GM19468 (cell line): ENCODE data around the gene GRB14.
"Not testable (repeated sequence)": the region's sequence is repeated elsewhere in the genome, so short reads cannot be mapped to it uniquely, and the experiment has no call there.

Experiments used
- ATAC-seq: cut with Tn5 transposase; IDR thresholded peaks from one replicate; pipeline ENCODE4 v1.9.1; 2021; ENCODE audit warnings: mild to moderate bottlenecking, moderate library complexity, moderate number of reproducible peaks; ENCODE audit not compliant: unreplicated experiment; ENCODE audit errors: extremely low read depth

The GRB14 gene

GRCh38 chr2:164509137-164509877 lies 112.0 kb downstream of the GRB14 start:
- no peak for ATAC-seq

- ATAC-seq, result no peak
Observed at GRCh38 chr2:164504253-164504652, 117.0 kb downstream of the GRB14 start.

- no peak for ATAC-seq
Observed at GRCh38 chr2:164498836-164499235, 122.4 kb downstream of the GRB14 start.

GRCh38 chr2:164496881-164497280 lies 124.4 kb downstream of the GRB14 start:
- no peak for ATAC-seq

GRCh38 chr2:164496421-164496820 lies 124.9 kb downstream of the GRB14 start:
- no peak for ATAC-seq

DNA sequence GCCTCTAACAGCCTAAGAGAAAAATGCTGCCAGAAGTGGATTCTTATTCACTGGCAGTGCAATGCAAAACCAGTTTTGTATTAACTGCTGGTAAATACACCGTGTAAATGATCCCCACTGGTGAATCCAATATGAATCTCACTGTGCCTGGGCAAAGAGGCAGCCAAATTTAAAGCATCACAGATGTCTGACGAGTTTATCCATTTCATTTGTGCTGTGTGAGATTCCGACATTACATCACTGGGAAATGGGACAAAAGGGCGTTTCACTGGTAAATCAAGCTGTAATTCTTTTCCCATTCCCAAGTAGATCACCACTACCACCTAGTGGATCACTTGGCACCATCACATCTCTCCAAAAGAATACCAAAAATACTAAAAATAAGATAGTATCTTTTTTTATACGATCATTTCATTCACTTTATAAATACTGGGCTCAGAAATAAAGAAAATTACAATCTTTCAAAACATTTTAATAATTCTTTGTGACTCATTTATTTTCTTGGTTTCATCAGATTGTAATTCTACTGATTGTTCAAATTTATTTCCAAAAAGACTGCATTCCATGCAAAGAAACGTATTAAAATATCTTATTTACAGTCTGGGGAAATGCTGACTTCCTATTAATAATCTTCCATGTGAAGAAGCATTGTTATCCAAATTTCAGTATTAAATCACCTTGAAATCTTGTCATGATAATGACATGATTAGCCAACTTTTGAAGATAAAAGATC lies 125.6 kb downstream of the GRB14 start:
- no peak for ATAC-seq

DNA sequence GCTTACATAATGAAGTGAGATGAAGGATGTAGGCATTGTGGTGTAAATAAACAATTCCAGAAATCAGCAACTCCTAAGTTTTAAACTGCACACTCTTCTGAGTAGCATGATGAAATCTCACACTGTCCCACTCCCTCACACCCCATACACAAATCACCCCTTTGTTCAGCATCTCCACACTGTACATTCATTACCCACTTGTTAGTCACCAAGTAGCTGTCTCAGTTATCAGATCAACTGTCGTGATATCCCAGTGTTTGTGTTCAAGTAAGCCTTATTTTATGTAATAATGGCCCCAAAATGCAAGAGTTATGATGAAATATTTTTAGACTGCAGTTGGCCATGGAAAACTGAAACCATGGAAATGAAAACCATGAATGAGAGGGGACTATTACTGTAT lies 135.7 kb downstream of the GRB14 start:
- no peak for ATAC-seq

DNA sequence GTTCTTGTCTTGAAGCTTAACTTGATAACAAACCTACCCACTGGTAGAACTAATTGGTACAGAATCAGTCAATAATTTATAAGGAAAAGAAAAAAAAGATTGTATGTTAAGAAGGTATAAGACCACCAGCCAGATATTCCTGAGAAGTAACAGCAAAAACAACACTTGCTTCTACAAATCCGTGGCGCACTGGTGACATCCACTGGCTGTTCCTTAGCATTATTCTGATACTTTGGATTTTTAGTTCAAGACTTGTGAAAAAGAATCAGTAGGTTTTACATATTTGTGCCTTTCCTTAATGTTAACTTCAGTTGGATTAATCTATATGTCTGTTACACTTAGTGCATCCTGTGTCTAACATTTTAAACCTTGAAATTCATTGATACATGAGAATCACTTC lies 141.8 kb downstream of the GRB14 start:
- ATAC-seq, result no peak

GRCh38 chr2:164478205-164478604 lies 143.1 kb downstream of the GRB14 start:
- no peak for ATAC-seq

DNA sequence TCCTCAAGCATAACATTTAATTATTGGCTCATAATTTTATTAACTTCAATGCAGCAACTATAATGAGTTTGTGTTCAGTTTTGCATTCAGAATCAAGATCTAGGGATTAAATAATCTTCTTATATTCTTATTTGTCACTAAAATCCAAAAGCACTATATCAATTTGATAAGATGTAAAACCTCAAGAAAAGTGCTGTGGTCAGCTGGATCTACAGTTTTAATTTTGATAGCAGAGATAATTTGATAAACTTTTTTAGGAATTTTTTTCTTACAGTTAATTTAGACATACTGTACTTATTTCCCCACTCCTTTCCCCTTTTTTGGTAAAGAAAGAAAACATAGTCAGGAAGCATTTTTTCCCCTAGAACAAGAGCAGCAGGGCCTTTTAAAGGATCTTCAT lies 146.4 kb downstream of the GRB14 start:
- no peak for ATAC-seq

- ATAC-seq, result no peak
Observed at GRCh38 chr2:164473021-164473420, 148.3 kb downstream of the GRB14 start.

DNA sequence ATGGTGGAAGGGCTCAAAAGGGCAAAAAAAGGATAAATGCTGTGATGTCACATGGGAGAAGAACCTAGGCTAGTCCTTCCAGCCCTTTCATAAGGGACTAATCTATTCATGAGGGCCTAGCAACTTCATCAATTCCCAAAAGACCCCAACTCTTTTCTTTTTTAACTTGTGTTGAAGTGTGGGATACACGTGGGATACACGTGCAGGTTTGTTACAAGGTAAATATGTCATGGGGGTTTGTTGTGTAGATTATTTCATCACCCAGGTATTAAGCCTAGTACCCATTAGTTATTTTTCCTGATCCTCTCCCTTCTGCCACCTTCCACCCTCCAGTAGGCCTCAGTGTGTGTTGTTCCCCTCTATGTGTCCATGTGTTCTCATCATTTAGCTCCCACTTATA lies 156.2 kb downstream of the GRB14 start:
- ATAC-seq, result not testable (repeated sequence)

DNA sequence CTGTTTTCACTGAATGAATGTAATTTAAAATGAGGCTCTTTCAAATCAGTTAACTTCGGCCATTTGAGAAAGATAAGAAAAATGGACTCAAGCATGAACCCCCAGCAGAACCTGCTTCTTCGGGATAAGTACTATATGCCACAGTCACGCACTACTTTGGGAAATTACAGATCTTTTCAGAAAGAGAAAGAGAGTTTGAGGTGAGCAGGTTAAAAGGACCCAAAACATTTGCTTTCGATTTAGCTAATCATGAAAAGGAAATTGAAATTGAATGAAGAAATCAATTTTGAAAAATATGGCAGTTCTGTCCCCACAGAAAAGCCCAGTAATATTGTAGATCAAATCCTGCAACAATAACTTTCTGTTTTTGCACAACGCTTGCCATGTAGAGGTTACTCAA lies 156.9 kb downstream of the GRB14 start:
- ATAC-seq, result no peak

DNA sequence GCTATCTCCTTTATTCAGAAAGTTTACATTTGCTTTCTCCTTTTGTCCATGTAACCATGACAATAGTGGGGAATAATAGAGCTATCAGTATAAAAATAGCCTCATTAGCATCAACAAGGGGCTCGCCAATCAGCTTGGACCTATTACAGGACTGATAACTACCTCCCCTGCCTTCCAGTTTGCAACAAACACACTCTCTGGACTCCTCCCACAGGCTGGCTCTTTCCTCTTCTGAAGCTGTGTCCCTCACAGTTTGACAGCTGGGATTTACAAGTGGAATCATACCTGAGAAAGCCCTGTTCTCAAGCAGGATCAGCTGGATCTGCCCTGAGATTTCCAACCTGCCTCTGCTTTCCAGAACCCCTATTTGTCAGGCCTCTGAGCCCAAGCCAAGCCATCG lies 162.5 kb downstream of the GRB14 start:
- ATAC-seq, result no peak

DNA sequence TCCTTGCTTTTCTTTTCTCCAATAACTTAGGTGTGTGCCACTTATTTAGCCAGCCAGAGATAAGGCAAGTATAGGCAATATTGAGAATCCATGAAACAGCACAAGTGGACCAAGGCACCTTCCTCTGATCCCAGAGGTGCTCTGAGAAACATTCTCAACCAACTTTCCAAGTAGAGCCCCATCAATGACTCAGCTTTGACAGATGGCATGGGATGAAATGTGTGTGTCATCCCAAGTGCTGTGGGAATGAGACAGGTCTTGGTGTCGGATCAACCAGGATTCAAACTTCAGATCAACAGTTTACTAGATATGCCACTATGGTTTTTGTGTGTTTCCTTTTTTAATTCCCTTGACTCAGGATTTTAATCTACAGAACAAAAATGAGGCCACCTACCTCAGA lies 164.0 kb downstream of the GRB14 start:
- no peak for ATAC-seq

- no peak for ATAC-seq
Observed at GRCh38 chr2:164456619-164457018, 164.7 kb downstream of the GRB14 start.

DNA sequence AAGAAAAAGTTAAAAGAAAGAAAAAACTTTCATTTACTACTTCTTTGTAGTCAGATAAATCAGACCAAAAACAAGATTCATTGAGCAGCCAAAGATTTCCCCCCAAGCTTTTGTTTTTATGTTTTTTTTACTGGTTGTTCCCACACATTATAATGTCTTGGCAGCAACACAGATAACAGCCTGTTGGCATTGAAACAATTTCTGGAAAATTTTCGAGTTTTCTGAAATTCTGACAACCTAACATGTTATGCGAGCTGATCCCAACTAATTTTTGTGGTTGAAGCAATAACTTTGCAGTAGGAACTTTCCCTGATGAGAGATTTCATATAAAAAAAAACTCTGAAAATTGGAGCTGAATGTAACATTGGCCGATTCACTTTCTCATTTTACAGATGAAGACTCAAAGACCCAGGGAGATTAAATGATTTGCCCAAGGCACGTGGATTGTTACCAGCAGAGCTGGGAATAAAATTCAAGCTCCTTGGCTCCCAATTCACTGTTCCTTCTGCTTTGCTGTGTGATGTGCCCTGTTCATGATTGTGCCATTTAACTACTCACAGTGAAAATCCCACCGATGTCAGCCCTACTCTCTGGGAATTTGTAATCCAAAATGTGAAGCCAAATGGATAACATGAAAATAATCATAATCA lies 167.5 kb downstream of the GRB14 start:
- no peak for ATAC-seq

GRCh38 chr2:164450278-164450677 lies 171.0 kb downstream of the GRB14 start:
- ATAC-seq, result no peak

- no peak for ATAC-seq
Observed at GRCh38 chr2:164449706-164450105, 171.6 kb downstream of the GRB14 start.

DNA sequence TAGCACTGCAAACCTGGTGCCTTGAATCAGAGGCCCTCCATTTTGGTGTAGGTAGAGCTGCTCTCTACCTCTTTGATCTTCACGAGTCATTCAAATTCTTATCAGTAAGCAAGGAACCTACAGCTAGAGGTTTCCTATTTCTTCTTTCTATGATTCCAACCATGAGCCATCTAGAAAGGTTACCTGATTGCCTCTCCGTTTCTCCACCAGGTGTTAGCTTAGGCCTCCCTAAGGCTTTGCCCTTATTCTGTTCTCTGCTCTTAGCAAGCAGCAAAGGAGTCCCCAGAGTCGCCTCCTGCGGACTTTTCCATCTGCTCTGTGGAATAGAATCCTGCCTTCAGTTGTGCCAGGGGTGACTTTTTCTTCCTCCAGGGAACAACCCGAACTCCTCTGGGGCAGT lies 173.6 kb downstream of the GRB14 start:
- no peak for ATAC-seq
